OCI-LY7 (cell line): Measurements from ENCODE around the gene GORAB.

Source experiments
- EZH2phosphoT487 ChIP-seq: fragments of 200-600 bp; sonication (generic); IDR thresholded peaks from 2 replicates; pipeline ENCODE4 v1.6.1; 2018; ENCODE audit warnings: low read depth, borderline replicate concordance, mild to moderate bottlenecking, mixed run types, antibody characterized with exemption, low read length, moderate library complexity, mixed read lengths
- TF ChIP-seq, protein P1 (sequence below): fragments of 200-600 bp; sonication (generic); conservative IDR thresholded peaks from 2 replicates; pipeline ENCODE4 v1.5.1; 2014; ENCODE audit warnings: mild to moderate bottlenecking, antibody characterized with exemption, low read length, moderate library complexity, mixed read lengths

DNA sequence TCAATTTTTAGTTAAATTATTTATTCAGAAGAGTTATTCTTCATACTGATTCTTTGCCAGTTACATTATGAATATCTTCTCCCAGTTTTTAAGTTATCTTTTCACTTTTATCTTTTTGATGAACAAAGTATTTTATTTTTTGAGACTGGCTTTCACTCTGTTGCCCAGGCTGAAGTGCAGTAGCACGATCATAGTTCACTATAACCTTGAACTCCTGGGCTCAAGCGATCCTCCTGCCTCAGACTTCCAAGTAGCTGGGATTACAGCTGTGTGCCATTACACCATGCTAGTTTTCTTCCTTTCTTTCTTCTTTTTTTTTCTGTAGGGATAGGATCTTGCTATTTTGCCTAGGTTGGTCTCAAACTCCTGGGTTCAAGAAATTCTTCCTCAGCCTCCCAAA lies 3.5 kb downstream of the GORAB start:
- TF ChIP-seq, protein P1, sequence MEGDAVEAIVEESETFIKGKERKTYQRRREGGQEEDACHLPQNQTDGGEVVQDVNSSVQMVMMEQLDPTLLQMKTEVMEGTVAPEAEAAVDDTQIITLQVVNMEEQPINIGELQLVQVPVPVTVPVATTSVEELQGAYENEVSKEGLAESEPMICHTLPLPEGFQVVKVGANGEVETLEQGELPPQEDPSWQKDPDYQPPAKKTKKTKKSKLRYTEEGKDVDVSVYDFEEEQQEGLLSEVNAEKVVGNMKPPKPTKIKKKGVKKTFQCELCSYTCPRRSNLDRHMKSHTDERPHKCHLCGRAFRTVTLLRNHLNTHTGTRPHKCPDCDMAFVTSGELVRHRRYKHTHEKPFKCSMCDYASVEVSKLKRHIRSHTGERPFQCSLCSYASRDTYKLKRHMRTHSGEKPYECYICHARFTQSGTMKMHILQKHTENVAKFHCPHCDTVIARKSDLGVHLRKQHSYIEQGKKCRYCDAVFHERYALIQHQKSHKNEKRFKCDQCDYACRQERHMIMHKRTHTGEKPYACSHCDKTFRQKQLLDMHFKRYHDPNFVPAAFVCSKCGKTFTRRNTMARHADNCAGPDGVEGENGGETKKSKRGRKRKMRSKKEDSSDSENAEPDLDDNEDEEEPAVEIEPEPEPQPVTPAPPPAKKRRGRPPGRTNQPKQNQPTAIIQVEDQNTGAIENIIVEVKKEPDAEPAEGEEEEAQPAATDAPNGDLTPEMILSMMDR: no peak
- TF ChIP-seq EZH2phosphoT487: no peak
